HL-60 (cell line): ENCODE measurements around the gene RNH1.

Experiments used
- DNase-seq, 2 experiments: peaks; one replicate each; pipeline ENCODE4 v3.0.0-alpha.2; 2010 to 2020; ENCODE audit warnings: low read depth in 1 of 2, low spot score in 1 of 2
- H3K27ac ChIP-seq: fragments of 250-450 bp; sonication (Bioruptor Pico); replicated peaks from 2 replicates; pipeline ENCODE4 v1.5.1; 2020; ENCODE audit warnings: mild to moderate bottlenecking, moderate library complexity
- H3K27me3 ChIP-seq: fragments of 250-450 bp; sonication (Bioruptor Pico); 2 replicates; pipeline ENCODE4 v1.5.1; 2021; ENCODE audit warnings: mild to moderate bottlenecking, moderate library complexity; ENCODE audit not compliant: insufficient read depth, poor library complexity, severe bottlenecking
- H3K4me3 ChIP-seq: replicated peaks from 2 replicates; pipeline ENCODE4 v1.5.1; 2011; ENCODE audit warnings: mild to moderate bottlenecking, control low read depth, low read length; ENCODE audit not compliant: insufficient read depth
- GABPA ChIP-seq: IDR thresholded peaks from 2 replicates; pipeline ENCODE4 v1.6.1; 2012; ENCODE audit warnings: low read depth
- POLR2AphosphoS5 ChIP-seq: IDR thresholded peaks from 2 replicates; pipeline ENCODE4 v1.6.1; 2012; ENCODE audit warnings: low read depth
- SPI1 ChIP-seq: IDR thresholded peaks from 2 replicates; pipeline ENCODE4 v1.6.1; 2012; ENCODE audit warnings: low read depth, mild to moderate bottlenecking, borderline replicate concordance
- TF ChIP-seq, protein P1 (sequence below): IDR thresholded peaks from 2 replicates; pipeline ENCODE4 v1.6.1; 2012; ENCODE audit warnings: low read depth; ENCODE audit not compliant: insufficient replicate concordance
- TF ChIP-seq, protein P2 (sequence below): IDR thresholded peaks from one replicate; pipeline ENCODE4 v1.5.1; 2011; ENCODE audit warnings: low read length, control low read depth, inconsistent platforms; ENCODE audit not compliant: insufficient read depth

The RNH1 gene

DNA sequence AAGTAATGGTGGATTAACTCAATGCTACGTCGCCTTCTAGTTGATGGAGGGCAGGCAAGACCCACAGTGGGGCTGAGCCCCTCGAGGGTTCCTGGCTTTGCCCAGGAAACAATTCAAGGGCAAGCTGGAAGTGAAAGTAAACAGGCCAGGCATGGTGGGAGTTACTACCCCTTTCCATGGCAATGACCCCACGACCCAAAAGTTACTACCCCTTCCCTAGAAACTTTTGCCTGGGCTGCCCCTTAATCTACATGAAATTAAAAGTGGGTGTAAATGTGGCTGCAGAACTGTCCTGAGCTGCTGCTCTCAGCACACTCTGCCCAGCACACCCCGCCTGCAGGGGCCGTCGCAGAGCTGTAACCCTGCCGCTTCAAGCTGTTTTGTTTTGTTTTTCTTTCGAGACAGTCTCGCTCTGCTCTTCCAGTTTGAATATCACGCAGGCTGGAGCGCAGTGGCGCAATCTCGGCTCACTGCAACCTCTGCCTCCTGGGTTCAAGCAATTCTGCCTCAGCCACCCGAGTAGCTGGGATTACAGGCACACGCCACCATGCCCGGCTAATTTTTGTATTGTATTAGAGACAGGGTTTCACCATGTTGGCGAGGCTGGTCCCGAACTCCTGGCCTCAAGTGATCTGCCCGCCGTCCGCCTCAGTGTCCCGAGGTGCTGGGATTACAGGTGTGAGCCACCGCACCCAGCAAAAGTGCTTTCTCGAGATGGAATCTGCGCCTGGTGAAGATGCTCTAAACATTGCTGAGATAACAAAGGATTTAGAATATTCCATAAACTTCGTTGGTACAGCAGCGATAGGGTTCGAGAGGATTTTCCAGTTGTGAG, 5.9 kb upstream of the RNH1 start:
- no peak overlapping the region for H3K4me3 ChIP-seq
- H3K27ac ChIP-seq: no peak overlapping the region
- DNase-seq: no peak
- TF ChIP-seq GABPA (no peak), POLR2AphosphoS5 (no peak), SPI1 (no peak)
- TF ChIP-seq, protein P1, sequence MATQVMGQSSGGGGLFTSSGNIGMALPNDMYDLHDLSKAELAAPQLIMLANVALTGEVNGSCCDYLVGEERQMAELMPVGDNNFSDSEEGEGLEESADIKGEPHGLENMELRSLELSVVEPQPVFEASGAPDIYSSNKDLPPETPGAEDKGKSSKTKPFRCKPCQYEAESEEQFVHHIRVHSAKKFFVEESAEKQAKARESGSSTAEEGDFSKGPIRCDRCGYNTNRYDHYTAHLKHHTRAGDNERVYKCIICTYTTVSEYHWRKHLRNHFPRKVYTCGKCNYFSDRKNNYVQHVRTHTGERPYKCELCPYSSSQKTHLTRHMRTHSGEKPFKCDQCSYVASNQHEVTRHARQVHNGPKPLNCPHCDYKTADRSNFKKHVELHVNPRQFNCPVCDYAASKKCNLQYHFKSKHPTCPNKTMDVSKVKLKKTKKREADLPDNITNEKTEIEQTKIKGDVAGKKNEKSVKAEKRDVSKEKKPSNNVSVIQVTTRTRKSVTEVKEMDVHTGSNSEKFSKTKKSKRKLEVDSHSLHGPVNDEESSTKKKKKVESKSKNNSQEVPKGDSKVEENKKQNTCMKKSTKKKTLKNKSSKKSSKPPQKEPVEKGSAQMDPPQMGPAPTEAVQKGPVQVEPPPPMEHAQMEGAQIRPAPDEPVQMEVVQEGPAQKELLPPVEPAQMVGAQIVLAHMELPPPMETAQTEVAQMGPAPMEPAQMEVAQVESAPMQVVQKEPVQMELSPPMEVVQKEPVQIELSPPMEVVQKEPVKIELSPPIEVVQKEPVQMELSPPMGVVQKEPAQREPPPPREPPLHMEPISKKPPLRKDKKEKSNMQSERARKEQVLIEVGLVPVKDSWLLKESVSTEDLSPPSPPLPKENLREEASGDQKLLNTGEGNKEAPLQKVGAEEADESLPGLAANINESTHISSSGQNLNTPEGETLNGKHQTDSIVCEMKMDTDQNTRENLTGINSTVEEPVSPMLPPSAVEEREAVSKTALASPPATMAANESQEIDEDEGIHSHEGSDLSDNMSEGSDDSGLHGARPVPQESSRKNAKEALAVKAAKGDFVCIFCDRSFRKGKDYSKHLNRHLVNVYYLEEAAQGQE: no peak
- TF ChIP-seq, protein P2, sequence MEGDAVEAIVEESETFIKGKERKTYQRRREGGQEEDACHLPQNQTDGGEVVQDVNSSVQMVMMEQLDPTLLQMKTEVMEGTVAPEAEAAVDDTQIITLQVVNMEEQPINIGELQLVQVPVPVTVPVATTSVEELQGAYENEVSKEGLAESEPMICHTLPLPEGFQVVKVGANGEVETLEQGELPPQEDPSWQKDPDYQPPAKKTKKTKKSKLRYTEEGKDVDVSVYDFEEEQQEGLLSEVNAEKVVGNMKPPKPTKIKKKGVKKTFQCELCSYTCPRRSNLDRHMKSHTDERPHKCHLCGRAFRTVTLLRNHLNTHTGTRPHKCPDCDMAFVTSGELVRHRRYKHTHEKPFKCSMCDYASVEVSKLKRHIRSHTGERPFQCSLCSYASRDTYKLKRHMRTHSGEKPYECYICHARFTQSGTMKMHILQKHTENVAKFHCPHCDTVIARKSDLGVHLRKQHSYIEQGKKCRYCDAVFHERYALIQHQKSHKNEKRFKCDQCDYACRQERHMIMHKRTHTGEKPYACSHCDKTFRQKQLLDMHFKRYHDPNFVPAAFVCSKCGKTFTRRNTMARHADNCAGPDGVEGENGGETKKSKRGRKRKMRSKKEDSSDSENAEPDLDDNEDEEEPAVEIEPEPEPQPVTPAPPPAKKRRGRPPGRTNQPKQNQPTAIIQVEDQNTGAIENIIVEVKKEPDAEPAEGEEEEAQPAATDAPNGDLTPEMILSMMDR: no peak
- H3K27me3 ChIP-seq: no peaks in the 10 kb centered on the region

DNA sequence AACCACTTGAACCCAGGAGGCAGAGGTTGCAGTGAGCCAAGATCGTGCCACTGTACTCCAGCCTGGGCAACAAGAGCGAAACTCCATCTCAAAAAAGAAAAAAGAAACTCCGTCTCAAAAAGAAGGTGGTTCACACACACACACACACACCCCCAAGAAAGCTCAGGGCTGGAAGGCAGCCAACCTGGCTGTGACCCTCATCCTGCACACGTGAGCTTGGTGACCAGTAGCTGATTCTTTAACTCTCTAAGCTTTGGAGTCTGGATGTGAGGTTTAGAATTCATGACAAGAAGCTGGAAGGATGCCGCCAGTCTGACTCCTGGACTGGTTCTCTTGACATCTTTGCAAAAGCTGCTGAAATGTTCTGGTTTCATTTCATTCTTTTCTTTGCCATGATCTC, 1.9 kb upstream of the RNH1 start:
- TF ChIP-seq GABPA: no peak
- TF ChIP-seq, protein P1: no peak
- no peak for DNase-seq
- H3K27me3 ChIP-seq: no peaks in the 10 kb centered on the region
- H3K4me3 ChIP-seq: no peak overlapping the region
- no peak overlapping the region for H3K27ac ChIP-seq

DNA sequence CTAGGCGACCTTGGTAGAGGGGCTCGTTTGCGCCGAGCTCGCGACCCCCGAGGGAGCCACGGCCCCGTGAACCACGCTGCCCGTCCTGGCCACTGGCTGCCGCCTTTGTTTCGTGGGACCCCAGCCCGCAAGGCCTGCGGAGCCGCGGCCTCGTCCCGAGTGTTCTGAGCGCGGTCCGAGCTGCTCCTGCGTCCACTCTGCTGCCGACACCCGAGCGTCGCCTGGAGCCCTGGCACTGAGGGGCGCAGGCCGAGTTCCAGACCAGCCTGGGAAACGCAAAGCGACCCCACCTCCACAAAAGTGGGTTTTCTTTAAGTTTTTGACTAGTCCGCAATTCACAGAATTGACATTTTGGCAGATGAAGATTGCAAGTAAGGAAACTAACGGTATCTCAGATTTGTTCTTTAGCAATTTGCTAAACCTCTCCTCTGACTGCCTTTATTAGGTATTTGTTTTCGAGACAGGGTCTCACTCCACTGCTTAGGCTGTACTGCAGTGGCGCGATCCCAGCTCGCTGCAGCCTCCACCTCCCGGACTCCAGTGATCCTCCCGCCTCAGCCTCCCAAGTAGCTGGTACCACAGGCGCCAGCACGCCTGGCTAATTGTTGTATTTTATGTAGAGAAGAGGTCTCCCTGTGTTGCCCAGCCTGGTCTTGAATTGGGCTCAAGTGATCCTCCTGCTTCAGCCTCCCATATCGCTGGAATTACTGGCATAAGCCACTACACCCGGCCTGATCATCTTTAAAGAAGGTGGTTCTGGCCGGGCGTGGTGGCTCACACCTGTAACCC, 879 bp upstream of the RNH1 start:
- Histone ChIP-seq H3K27me3 (no peaks in the 10 kb centered on the region), H3K27ac (peak overlapping the region; percentile 72), H3K4me3 (peak overlapping the region; percentile 59)
- TF ChIP-seq SPI1: no peak
- no peak for TF ChIP-seq GABPA
- no peak for TF ChIP-seq POLR2AphosphoS5
- TF ChIP-seq, protein P2: no peak
- TF ChIP-seq, protein P1: no peak
- DNase-seq: no peak
